ENCODE measurements around the gene DIP2C.
A peak's percentile ranks its signal among the peaks of the same experiment; 100 is the strongest.

The DIP2C gene

GRCh38 chr10:581776-582330, 107.6 kb downstream of the DIP2C start:
- no peak overlapping the region for H3K4me3 ChIP-seq (ENCODE audit: low read length)
- H3K9me3 ChIP-seq (ENCODE audit: control insufficient read depth, low read length) = no peaks in the 10 kb centered on the region
- no peaks in the 10 kb centered on the region for H3K27me3 ChIP-seq (replicated peaks; ENCODE audit: control insufficient read depth, insufficient read depth, low read length)
- no peaks in the 10 kb centered on the region for H3K36me3 ChIP-seq (ENCODE audit: control insufficient read depth, insufficient read depth, low read length, severe bottlenecking)
- peaks cover 14% of the 10 kb centered on the region for H3K4me1 ChIP-seq (ENCODE audit: control insufficient read depth, insufficient read depth, low read length)
- DNase-seq (ENCODE audit: low read depth) = no peak
- no peak overlapping the region for H3K9ac ChIP-seq (ENCODE audit: low read length)

GRCh38 chr10:580778-581177, 108.7 kb downstream of the DIP2C start:
- no peaks in the 10 kb centered on the region for H3K36me3 ChIP-seq (ENCODE audit: control insufficient read depth, insufficient read depth, low read length, severe bottlenecking)
- H3K9ac ChIP-seq (ENCODE audit: low read length) = no peak overlapping the region
- H3K4me1 ChIP-seq (ENCODE audit: control insufficient read depth, insufficient read depth, low read length) = peaks cover 21% of the 10 kb centered on the region
- no peaks in the 10 kb centered on the region for H3K9me3 ChIP-seq (ENCODE audit: control insufficient read depth, low read length)
- H3K27me3 ChIP-seq (replicated peaks; ENCODE audit: control insufficient read depth, insufficient read depth, low read length) = no peaks in the 10 kb centered on the region
- no peak overlapping the region for H3K4me3 ChIP-seq (ENCODE audit: low read length)
- peak; percentile 87 for DNase-seq (ENCODE audit: low read depth)

- no peaks in the 10 kb centered on the region for H3K36me3 ChIP-seq (ENCODE audit: control insufficient read depth, insufficient read depth, low read length, severe bottlenecking)
- H3K9me3 ChIP-seq (ENCODE audit: control insufficient read depth, low read length) = no peaks in the 10 kb centered on the region
- H3K27me3 ChIP-seq (replicated peaks; ENCODE audit: control insufficient read depth, insufficient read depth, low read length) = no peaks in the 10 kb centered on the region
- peak overlapping the region; percentile 27 for H3K4me3 ChIP-seq (ENCODE audit: low read length)
- no peak overlapping the region for H3K9ac ChIP-seq (ENCODE audit: low read length)
- H3K4me1 ChIP-seq (ENCODE audit: control insufficient read depth, insufficient read depth, low read length) = peaks cover 34% of the 10 kb centered on the region
- no peak for DNase-seq (ENCODE audit: low read depth)
These were observed 113.4 kb downstream of the DIP2C start for GRCh38 chr10:576130-576465.

GRCh38 chr10:575402-576129, 113.9 kb downstream of the DIP2C start:
- no peaks in the 10 kb centered on the region for H3K27me3 ChIP-seq (replicated peaks; ENCODE audit: control insufficient read depth, insufficient read depth, low read length)
- H3K9me3 ChIP-seq (ENCODE audit: control insufficient read depth, low read length) = no peaks in the 10 kb centered on the region
- no peak for DNase-seq (ENCODE audit: low read depth)
- peak overlapping the region; percentile 27 for H3K4me3 ChIP-seq (ENCODE audit: low read length)
- no peaks in the 10 kb centered on the region for H3K36me3 ChIP-seq (ENCODE audit: control insufficient read depth, insufficient read depth, low read length, severe bottlenecking)
- H3K4me1 ChIP-seq (ENCODE audit: control insufficient read depth, insufficient read depth, low read length) = peaks cover 30% of the 10 kb centered on the region
- H3K9ac ChIP-seq (ENCODE audit: low read length) = no peak overlapping the region

GRCh38 chr10:572696-573095, 116.8 kb downstream of the DIP2C start:
- Histone ChIP-seq H3K4me3 (ENCODE audit: low read length) (no peak overlapping the region), H3K36me3 (ENCODE audit: control insufficient read depth, insufficient read depth, low read length, severe bottlenecking) (no peaks in the 10 kb centered on the region), H3K27me3 (replicated peaks; ENCODE audit: control insufficient read depth, insufficient read depth, low read length) (no peaks in the 10 kb centered on the region), H3K9ac (ENCODE audit: low read length) (no peak overlapping the region), H3K4me1 (ENCODE audit: control insufficient read depth, insufficient read depth, low read length) (peaks cover 24% of the 10 kb centered on the region), H3K9me3 (ENCODE audit: control insufficient read depth, low read length) (peaks cover 6% of the 10 kb centered on the region)
- DNase-seq (ENCODE audit: low read depth) = no peak

GRCh38 chr10:571688-572451, 117.6 kb downstream of the DIP2C start:
- H3K9ac ChIP-seq (ENCODE audit: low read length) = no peak overlapping the region

GRCh38 chr10:571166-571565, 118.3 kb downstream of the DIP2C start:
- Histone ChIP-seq H3K4me1 (ENCODE audit: control insufficient read depth, insufficient read depth, low read length) (peaks cover 21% of the 10 kb centered on the region), H3K9ac (ENCODE audit: low read length) (no peak overlapping the region), H3K9me3 (ENCODE audit: control insufficient read depth, low read length) (peaks cover 6% of the 10 kb centered on the region), H3K27me3 (replicated peaks; ENCODE audit: control insufficient read depth, insufficient read depth, low read length) (no peaks in the 10 kb centered on the region), H3K4me3 (ENCODE audit: low read length) (no peak overlapping the region), H3K36me3 (ENCODE audit: control insufficient read depth, insufficient read depth, low read length, severe bottlenecking) (no peaks in the 10 kb centered on the region)
- DNase-seq (ENCODE audit: low read depth) = no peak

More at GRCh38 chr10:571688-572451, 117.6 kb downstream of the DIP2C start:
- peak; percentile 89 for DNase-seq (ENCODE audit: low read depth)
- peaks cover 6% of the 10 kb centered on the region for H3K9me3 ChIP-seq (ENCODE audit: control insufficient read depth, low read length)
- H3K4me3 ChIP-seq (ENCODE audit: low read length) = no peak overlapping the region
- peaks cover 24% of the 10 kb centered on the region for H3K4me1 ChIP-seq (ENCODE audit: control insufficient read depth, insufficient read depth, low read length)
- no peaks in the 10 kb centered on the region for H3K36me3 ChIP-seq (ENCODE audit: control insufficient read depth, insufficient read depth, low read length, severe bottlenecking)
- no peaks in the 10 kb centered on the region for H3K27me3 ChIP-seq (replicated peaks; ENCODE audit: control insufficient read depth, insufficient read depth, low read length)

- H3K27me3 ChIP-seq (replicated peaks; ENCODE audit: control insufficient read depth, insufficient read depth, low read length) = no peaks in the 10 kb centered on the region
- no peak overlapping the region for H3K9ac ChIP-seq (ENCODE audit: low read length)
- peak; percentile 25 for DNase-seq (ENCODE audit: low read depth)
- H3K4me3 ChIP-seq (ENCODE audit: low read length) = no peak overlapping the region
- H3K4me1 ChIP-seq (ENCODE audit: control insufficient read depth, insufficient read depth, low read length) = peaks cover 16% of the 10 kb centered on the region
- H3K9me3 ChIP-seq (ENCODE audit: control insufficient read depth, low read length) = peaks cover 6% of the 10 kb centered on the region
- no peaks in the 10 kb centered on the region for H3K36me3 ChIP-seq (ENCODE audit: control insufficient read depth, insufficient read depth, low read length, severe bottlenecking)
These were observed 118.8 kb downstream of the DIP2C start for GRCh38 chr10:570628-571163.

GRCh38 chr10:569961-570627, 119.4 kb downstream of the DIP2C start:
- peak; percentile 9 for DNase-seq (ENCODE audit: low read depth)
- Histone ChIP-seq H3K36me3 (ENCODE audit: control insufficient read depth, insufficient read depth, low read length, severe bottlenecking) (no peaks in the 10 kb centered on the region), H3K9ac (ENCODE audit: low read length) (no peak overlapping the region), H3K27me3 (replicated peaks; ENCODE audit: control insufficient read depth, insufficient read depth, low read length) (no peaks in the 10 kb centered on the region), H3K9me3 (ENCODE audit: control insufficient read depth, low read length) (peaks cover 6% of the 10 kb centered on the region), H3K4me1 (ENCODE audit: control insufficient read depth, insufficient read depth, low read length) (peaks cover 10% of the 10 kb centered on the region), H3K4me3 (ENCODE audit: low read length) (no peak overlapping the region)

GRCh38 chr10:568848-569247, 120.6 kb downstream of the DIP2C start:
- H3K27me3 ChIP-seq (replicated peaks; ENCODE audit: control insufficient read depth, insufficient read depth, low read length) = no peaks in the 10 kb centered on the region
- H3K36me3 ChIP-seq (ENCODE audit: control insufficient read depth, insufficient read depth, low read length, severe bottlenecking) = no peaks in the 10 kb centered on the region
- H3K4me1 ChIP-seq (ENCODE audit: control insufficient read depth, insufficient read depth, low read length) = peaks cover 9% of the 10 kb centered on the region
- peaks cover 6% of the 10 kb centered on the region for H3K9me3 ChIP-seq (ENCODE audit: control insufficient read depth, low read length)
- H3K9ac ChIP-seq (ENCODE audit: low read length) = no peak overlapping the region
- no peak overlapping the region for H3K4me3 ChIP-seq (ENCODE audit: low read length)
- no peak for DNase-seq (ENCODE audit: low read depth)

- no peak for DNase-seq (ENCODE audit: low read depth)
- H3K9me3 ChIP-seq (ENCODE audit: control insufficient read depth, low read length) = peaks cover 12% of the 10 kb centered on the region
- no peaks in the 10 kb centered on the region for H3K27me3 ChIP-seq (replicated peaks; ENCODE audit: control insufficient read depth, insufficient read depth, low read length)
- peaks cover 9% of the 10 kb centered on the region for H3K4me1 ChIP-seq (ENCODE audit: control insufficient read depth, insufficient read depth, low read length)
- H3K36me3 ChIP-seq (ENCODE audit: control insufficient read depth, insufficient read depth, low read length, severe bottlenecking) = no peaks in the 10 kb centered on the region
- no peak overlapping the region for H3K4me3 ChIP-seq (ENCODE audit: low read length)
- no peak overlapping the region for H3K9ac ChIP-seq (ENCODE audit: low read length)
These were observed 121.6 kb downstream of the DIP2C start for GRCh38 chr10:567869-568268.

Data from adipocyte (in vitro differentiated cells).